GM21717 (cell line): Measurements from ENCODE around the gene PDZRN4.
"Not testable (repeated sequence)": the region's sequence is repeated elsewhere in the genome, so short reads cannot be mapped to it uniquely, and the experiment has no call there.

Source experiments
- ATAC-seq: cut with Tn5 transposase; IDR thresholded peaks from one replicate; pipeline ENCODE4 v1.9.1; 2021; ENCODE audit warnings: mild to moderate bottlenecking, moderate library complexity; ENCODE audit not compliant: unreplicated experiment

Gene PDZRN4

GRCh38 chr12:41188058-41188840 lies at the start of gene PDZRN4:
TSS of gene PDZRN4 (plus strand) at chr12:41188320.
- no peak for ATAC-seq

- no peak for ATAC-seq
These were observed 48.0 kb upstream of the PDZRN4 start for GRCh38 chr12:41140117-41140516.

- no peak for ATAC-seq
These were observed 47.0 kb upstream of the PDZRN4 start for GRCh38 chr12:41141104-41141503.

GRCh38 chr12:41142376-41142775 lies 45.7 kb upstream of the PDZRN4 start:
- no peak for ATAC-seq

- ATAC-seq = no peak
These were observed 36.3 kb upstream of the PDZRN4 start for GRCh38 chr12:41151793-41152192.

GRCh38 chr12:41162461-41162860 lies 25.7 kb upstream of the PDZRN4 start:
- ATAC-seq = no peak

GRCh38 chr12:41167701-41168100 lies 20.4 kb upstream of the PDZRN4 start:
- no peak for ATAC-seq

GRCh38 chr12:41174602-41175001 lies 13.5 kb upstream of the PDZRN4 start:
- no peak for ATAC-seq

- not testable (repeated sequence) for ATAC-seq
These were observed 8.6 kb upstream of the PDZRN4 start for GRCh38 chr12:41179507-41179906.

- no peak for ATAC-seq
These were observed 3.3 kb upstream of the PDZRN4 start for GRCh38 chr12:41184864-41185263.

- no peak for ATAC-seq
These were observed 2.1 kb upstream of the PDZRN4 start for GRCh38 chr12:41186026-41186425.

GRCh38 chr12:41188841-41189394 lies 798 bp downstream of the PDZRN4 start:
- ATAC-seq = no peak

- no peak for ATAC-seq
These were observed 1.5 kb downstream of the PDZRN4 start for GRCh38 chr12:41189395-41190251.

- no peak for ATAC-seq
These were observed 2.2 kb downstream of the PDZRN4 start for GRCh38 chr12:41190338-41190737.

GRCh38 chr12:41191549-41191948 lies 3.4 kb downstream of the PDZRN4 start:
- not testable (repeated sequence) for ATAC-seq

GRCh38 chr12:41193311-41193710 lies 5.2 kb downstream of the PDZRN4 start:
- ATAC-seq = no peak

GRCh38 chr12:41202051-41202450 lies 13.9 kb downstream of the PDZRN4 start:
- ATAC-seq = no peak

GRCh38 chr12:41205070-41205709 lies 17.1 kb downstream of the PDZRN4 start:
- ATAC-seq = no peak

GRCh38 chr12:41206298-41206697 lies 18.2 kb downstream of the PDZRN4 start:
- ATAC-seq = no peak

- ATAC-seq = no peak
These were observed 23.3 kb downstream of the PDZRN4 start for GRCh38 chr12:41211448-41211847.

- no peak for ATAC-seq
These were observed 24.5 kb downstream of the PDZRN4 start for GRCh38 chr12:41212625-41213024.
